GM19043 (cell line): ENCODE measurements around the gene PLXNA3.

Source experiments
- ATAC-seq: cut with Tn5 transposase; IDR thresholded peaks from one replicate; pipeline ENCODE4 v1.9.1; 2021; ENCODE audit warnings: low read depth; ENCODE audit not compliant: unreplicated experiment

PLXNA3 gene

DNA sequence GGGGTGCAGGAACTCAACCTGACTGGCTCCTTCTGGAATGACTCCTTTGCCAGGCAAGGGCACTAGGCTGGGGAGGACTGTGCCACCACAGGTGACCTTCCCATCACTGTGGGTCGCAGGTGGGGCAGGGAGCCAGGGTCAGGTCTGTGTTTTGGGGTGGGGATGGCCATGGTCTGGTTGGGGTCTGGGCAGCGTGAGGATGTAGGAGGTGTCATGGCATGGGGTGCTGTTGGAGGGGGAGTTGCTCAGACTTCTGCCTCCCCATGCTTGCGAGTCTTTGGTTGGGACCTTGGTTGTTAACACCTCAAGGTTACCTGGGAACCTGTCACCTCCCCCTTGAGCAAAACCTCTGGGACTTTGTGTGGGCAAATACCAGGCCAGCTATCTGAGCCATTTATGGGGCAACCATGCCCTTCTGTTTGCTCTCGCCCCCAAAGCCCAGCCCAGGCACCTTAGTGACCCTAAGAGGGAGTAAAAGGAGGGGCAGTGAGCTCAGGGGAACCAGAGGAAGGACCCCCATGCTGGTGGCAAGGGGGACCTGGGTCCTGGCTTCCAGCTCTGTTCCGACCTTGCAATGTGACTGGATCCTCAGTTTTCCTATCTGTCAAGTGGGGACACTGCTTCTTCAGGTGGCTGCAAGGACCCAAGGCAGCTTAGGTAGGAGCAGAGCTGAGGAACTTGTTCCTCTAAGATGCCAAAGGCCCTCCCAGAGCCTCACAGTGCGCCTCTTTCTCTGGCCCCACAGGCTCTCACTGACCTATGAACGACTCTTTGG, 23.5 kb upstream of the PLXNA3 start:
- no peak for ATAC-seq

DNA sequence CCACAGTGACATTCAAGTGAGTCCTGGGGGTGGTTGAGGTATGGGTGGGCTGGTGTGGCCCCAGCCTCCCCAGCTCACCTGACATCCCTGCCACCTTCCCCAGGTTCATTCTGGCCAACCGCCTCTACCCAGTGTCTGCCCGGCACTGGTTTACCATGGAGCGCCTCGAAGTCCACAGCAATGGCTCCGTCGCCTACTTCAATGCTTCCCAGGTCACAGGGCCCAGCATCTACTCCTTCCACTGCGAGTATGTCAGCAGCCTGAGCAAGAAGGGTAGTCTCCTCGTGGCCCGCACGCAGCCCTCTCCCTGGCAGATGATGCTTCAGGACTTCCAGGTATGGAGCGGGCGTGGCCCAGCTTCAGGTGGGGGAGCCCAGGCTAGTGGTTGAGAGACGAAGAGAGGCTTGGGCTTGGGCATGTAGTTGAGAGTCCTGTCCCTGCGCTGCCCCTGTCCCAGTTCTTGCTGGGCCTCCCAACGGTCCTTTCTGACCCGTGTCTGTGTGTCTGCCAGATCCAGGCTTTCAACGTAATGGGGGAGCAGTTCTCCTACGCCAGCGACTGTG, 22.8 kb upstream of the PLXNA3 start:
- no peak for ATAC-seq

DNA sequence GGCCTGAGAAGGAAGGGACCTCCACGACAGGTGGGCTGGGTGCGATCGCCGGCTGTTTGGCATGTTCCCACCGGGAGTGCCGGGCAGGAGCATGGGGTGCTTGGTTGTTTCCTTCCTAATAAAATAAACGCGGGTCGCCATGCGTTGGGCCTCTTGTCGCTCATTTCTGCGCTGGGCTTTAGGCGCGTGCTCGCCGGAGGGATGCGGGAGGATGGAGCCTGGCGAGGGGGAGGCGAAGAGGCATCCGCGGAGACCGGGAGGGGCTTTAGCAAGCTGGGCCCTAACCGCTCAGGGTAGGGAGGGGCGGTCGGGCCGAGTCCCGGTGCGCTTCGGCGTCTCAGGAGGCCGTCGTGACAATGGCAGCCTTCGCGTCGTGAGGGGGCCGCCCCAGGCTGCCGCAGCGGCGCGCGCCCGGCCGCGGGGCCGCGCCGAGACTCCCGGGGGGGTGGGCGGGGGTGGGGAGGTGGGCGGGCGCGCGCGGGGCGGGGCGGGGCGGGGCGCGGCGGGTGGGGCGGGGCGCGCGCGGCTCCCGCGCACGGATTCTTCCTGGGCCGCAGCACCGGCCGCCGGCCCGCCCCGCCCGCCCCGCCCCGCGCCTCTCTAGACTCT, 21.6 kb upstream of the PLXNA3 start:
- no peak for ATAC-seq

DNA sequence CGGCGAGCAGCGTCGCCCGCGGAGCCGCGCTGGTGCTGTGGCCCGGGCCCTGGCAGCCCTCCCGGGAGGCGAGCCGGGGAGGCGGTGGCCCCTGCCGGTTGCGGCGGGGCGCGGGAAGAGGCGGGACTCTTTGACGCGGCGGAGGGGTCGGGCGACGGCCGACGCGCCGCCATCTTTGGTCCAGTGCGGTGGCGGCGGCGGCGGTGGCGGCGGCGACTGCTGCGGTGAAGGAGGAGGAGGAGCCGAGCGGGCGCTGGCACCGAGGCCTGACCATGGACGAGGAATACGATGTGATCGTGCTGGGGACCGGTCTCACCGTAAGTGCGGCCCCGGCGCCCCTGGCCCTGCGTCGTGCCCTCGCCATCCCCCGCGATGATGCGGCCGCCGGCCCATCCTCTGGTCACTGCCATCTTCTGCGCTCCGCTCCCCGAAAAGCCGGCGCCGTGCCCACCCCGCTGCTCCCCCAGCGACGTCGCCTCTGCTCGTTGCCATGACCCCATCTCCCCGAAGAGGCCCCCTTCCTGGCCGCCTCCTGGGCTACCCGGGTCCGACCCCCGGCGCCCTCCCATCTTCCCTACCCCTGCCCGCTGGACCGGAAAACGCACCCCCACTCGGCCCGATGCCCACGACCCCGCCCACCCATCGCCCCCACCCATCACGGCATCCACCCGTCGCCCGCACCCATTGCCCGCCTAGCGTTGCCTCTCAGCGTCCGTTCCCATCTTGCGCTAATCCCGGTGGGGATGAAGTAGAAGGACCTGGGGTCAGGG, 20.9 kb upstream of the PLXNA3 start, which contains the start of gene GDI1:
TSS of gene GDI1 (plus strand) at position 172 of the 770 bp plus-strand sequence. CDS start at position 273, 101 bp downstream.
- no peak for ATAC-seq

DNA sequence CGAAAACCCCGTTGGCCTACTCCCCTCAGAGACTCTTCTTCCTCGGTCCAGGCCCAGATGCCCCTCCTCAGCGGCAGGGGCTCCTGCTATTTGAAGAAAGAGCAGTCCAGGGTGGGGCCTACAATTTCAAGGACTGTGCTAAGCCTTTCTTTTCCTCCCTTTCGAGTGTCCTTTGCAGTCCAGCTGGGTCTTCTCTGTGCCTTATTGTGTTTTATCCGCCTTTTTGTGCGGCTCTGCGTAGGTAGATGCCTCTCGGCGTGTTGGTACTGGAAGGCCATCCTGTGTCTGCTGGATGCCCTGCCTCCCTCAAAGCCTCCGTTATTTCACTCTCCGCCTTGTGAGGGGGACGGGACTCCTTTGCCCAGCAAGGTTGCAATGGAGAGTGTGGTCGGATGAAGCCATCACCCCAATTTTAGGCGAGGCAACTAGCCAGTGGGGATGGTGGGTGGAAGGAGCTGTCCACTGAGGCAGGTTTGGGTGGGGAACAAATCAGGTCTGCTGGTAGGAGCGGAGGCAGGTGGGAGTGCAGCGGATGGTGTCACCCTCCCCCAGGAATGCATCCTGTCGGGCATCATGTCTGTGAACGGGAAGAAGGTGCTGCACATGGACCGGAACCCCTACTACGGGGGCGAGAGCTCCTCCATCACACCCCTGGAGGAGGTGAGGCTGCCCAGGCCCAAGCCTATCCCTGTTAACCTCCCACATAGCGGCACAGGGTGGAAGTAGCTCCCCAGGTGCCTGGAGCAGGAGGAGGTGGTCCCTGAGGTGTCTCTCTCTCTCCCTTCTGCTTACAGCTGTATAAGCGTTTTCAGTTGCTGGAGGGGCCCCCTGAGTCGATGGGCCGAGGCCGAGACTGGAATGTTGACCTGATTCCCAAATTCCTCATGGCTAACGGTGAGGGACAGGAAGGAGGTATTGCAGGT, 19.8 kb upstream of the PLXNA3 start:
- ATAC-seq: no peak

DNA sequence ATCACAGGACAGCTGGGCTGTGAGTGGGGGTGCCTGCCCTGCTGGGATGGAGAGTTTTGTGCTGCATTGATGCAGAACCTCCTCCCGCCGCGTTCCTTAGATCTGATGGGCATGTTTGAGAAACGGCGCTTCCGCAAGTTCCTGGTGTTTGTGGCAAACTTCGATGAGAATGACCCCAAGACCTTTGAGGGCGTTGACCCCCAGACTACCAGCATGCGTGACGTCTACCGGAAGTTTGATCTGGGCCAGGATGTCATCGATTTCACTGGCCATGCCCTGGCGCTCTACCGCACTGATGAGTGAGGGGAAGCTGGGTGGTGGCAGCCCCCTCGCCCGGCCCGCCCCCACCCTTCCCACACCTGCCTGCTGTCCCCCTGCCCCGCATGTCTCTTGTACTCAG, 18.2 kb upstream of the PLXNA3 start:
- no peak for ATAC-seq

DNA sequence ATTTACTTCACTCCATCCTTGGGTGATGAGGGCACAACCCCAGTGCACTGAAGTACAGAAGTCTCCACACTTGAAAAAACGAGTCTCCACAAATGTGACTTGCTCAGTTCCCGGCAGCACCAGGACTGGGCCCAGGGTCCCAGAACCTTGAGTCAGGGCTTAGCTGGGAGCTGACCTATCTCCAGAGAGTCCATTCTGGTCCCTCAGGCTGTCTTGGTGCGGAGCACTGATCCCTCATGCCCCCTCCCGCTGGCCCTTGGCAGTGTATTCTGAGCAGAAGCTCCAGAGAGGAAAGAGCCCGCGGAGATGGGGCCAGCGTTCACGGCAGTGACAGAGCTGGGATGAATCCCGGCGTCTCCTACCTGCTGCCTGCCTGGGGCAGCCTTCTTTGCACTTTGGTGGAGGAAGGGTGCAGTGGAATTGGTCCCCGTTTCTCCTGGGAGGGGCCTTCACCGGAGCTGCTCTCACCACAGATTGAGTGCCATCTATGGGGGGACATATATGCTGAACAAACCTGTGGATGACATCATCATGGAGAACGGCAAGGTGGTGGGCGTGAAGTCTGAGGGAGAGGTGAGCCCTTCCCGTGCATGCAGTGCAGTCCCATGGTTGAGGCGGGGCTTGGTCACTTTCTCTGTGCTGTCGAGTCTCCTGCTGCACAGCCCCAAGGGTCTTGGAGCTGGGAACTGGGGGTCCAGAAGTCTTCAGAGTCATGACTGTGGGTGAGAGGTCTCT, 17.3 kb upstream of the PLXNA3 start:
- no peak for ATAC-seq

DNA sequence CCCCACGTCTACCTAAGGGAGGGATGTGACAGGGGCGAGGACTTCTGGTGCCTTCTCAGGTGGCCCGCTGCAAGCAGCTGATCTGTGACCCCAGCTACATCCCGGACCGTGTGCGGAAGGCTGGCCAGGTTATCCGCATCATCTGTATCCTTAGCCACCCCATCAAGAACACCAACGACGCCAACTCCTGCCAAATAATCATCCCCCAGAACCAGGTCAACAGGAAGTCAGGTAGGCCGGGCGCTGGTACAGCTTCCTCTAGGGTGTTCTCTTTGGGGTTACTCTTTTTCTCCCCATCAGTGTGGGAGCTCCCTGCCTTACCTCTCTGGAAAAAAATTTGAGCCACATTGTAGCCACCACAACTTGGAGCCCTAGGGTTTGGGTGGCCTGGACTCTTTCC, 16.5 kb upstream of the PLXNA3 start:
- ATAC-seq: no peak

DNA sequence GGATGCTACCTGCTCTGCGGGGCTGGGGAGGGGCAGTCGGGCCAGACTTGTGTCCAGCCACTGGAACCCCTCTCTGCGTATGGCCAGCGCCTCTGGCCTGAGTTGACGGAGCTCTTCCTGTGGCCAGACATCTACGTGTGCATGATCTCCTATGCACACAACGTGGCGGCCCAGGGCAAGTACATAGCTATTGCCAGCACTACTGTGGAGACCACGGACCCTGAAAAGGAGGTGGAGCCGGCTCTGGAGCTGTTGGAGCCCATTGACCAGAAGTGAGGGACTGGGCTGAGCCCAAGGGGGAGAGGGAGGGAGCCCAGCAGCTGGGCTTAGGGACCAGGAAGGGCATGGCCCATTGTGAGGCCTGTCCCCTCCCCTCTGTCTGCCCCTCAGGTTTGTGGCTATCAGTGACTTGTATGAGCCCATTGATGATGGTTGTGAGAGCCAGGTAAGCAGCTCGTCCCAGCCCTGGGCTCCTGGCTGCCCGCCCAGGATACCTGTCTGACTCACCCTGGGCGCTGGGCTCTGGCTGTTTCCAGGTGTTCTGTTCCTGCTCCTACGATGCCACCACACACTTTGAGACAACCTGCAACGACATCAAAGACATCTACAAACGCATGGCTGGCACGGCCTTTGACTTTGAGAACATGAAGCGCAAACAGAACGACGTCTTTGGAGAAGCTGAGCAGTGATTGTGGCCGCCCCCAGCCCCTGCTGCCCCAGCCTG, 15.9 kb upstream of the PLXNA3 start:
- ATAC-seq: no peak

DNA sequence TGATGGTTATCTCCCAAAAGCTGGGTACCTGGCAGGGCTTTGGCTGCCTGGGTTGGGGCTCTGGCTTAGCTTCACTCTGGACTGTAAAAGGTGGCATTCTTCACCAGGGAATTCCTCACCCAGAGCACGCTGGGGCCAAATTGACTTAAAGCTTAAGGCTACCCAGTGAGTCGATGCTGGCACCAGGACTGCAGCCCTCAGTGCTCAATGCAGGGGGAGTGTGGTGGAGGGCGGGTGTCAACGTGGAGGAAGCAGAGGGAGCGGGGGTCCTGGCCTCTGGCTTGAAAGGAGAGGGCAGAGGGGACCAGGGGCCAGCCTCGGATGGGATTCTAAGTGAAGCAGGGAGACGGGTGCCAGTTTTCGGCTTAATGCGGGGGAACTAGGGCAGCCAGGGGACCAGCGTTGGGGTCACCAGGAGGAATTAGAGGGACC, 14.6 kb upstream of the PLXNA3 start:
- no peak for ATAC-seq

DNA sequence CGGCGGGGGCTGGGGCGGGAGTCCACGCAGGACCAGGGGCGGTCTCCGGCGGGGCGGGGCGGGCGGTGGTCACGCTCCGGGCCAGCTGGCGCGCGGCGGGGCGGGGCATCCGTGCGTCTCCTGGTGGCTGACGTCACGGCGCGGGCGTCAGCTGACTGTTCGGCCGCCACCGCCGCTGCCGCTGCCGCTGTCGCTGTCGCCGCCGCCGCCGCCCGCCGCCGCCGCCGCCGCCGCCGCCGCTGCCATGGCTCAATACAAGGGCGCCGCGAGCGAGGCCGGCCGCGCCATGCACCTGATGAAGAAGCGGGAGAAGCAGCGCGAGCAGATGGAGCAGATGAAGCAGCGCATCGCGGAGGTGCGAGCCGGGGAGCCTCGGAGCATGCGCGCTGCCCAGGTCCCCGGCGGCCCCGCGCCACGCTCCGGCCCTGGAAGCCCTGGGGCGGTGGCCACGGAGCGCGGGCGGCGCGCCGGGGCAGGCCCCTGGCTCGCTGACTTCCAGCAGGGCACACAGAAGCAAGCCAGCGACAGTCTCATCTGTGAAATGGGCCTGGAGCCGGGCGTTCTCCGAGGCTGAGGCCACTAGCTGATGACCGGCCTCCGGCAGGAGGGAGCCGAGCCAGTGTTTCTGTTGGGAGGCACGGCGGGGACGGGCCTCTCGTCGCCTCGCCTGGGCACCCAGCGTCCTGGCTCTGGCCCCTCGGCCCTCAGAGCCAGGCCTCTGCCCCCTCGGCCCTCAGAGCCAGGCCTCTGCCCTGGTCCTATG, 13.9 kb upstream of the PLXNA3 start, which contains the start of gene FAM50A:
TSS of gene FAM50A (plus strand) at position 150 of the 763 bp plus-strand sequence. CDS start at position 245, 95 bp downstream.
- ATAC-seq: peak; percentile 82

DNA sequence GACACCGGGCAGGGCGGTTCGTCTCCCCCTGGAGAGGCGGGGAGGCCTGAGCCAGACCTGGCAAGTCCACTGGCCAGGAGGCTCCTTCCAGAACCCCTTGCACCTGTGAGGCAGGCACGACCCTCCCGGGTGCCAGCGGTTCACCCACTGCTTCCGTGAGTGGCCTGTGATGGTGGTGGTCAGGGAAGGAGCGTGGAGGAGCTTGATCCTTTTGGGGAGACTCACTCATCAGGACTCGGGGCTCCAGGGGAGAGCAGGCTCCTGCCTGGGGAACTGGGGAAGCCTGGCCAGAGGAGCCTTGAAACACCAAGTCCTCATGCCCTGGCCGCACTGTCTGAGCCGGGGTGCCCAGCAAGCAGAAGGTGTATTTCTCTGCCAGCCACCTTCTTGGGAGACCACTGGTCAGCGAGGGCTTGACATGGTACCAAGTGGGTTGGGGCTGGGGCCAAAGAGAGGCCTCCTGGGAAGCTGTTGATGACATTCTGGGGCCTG, 13.3 kb upstream of the PLXNA3 start:
- ATAC-seq: no peak

DNA sequence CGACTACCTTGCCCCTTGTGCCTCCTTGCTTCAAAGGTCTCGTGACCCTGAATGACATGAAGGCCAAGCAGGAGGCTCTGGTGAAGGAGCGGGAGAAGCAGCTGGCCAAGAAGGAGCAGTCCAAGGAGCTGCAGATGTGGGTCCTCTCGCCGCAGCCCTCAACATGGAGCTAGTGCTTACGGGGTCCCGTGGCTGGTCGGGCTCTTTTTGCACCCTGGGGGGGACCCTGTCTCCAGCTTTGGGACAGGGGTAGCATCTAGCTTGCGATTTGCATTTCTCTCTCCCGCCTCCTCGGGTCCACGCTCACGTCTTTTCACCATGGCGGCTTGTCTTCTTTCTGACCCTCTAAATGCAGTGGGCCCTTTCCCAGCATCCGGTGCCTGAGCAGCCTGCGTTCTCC, 12.3 kb upstream of the PLXNA3 start:
- no peak for ATAC-seq

DNA sequence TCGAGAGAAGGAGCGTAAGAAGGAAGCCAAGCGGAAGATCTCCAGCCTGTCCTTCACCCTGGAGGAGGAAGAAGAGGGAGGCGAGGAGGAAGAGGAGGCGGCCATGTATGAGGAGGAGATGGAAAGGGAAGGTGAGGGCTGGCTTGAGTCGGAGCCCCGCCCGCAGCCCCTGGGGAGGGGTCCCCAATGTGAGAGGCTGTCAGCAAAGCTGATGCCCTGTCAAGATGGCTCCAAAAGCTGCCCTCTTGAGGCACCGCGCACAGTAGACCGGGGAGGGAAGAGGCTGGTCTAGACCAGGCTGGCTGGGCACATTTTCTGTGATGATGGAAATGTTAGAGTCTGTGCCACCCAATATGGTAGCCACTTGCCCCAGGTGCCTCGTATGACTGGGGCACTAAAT, 11.7 kb upstream of the PLXNA3 start:
- no peak for ATAC-seq

DNA sequence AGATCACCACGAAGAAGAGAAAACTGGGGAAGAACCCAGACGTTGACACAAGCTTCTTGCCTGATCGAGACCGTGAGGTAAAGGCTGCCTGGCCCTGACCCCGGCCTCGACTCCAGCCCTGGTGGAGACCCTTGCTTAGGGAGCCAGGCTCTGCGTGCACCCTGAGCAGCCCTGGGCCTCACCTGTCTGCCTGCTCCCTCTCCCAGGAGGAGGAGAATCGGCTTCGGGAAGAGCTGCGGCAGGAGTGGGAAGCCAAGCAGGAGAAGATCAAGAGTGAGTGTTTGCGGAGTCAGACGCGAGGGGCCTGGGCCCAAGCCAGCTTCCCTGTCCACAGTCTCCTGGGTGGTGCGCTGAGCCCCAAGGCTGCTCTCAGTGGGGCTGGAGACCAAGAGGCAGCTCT, 9.6 kb upstream of the PLXNA3 start:
- ATAC-seq: no peak

DNA sequence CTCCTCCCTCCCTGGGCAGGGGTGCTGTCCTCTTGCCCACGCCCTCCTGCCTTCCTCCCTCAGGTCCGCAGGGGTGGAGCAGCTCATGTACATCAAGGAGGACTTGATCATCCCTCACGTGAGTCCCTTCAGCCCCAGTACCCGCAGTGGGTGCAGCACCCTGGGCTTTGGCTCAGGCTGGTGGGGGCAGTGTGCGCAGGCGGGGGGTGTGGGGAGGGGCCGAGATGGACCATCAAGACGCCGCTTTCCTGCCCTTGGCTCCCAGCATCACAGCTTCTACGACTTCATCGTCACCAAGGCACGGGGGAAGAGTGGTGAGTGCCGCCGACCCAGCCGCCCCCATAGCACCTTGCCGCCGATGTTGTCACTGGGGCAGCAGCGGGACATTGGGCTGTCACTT, 8.5 kb upstream of the PLXNA3 start:
- ATAC-seq: no peak

DNA sequence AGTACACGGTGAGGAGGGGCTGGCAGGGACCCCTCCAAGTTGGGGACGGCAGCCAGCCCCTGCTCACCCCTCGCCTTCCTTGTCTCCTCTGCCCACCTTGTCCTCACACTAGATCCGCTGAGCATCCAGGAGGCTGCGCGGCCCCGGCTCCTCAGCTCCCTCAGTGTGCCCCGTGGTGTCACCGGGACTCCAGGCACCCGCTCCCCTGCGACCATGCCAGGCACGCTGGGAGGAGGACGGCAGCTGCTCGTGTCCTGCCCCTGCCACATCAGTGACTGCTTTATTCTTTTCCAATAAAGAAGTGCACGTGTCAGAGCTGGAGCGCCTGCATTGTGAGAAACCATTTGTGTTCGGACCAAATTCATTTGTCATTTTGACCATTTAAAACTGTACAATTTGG, 7.8 kb upstream of the PLXNA3 start:
- no peak for ATAC-seq

DNA sequence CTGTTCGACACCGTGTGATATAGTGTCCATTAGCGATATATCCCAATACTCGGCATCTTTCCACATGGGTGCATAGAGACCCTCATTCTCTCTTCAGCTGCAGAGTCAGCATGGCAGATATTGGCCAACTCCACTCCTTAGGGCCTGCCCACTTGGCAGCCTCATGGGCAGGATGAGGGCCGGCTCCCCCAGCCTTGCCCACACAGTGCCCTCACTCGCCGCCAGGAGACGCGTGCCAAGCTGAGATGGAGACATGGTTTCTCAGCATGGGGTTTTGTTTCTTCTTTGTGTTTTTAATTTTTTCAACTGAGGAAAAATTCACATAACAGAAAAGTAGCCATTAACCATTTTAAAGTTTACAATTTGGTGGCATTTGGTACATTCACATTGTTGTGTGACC, 5.3 kb upstream of the PLXNA3 start:
- no peak for ATAC-seq
